Stimulated activated naive CD8-positive, alpha-beta T cell treated with anti-CD3 and anti-CD28 coated beads, Interleukin-15, Interleukin-2, amounts not matched to agents 100 ng/mL and 50 ng/mL, for 24 hours (primary cell): ENCODE data around the gene SLC35E2B.

Experiments
- H3K27ac Mint-ChIP-seq: one replicate; pipeline ENCODE4 v1.8.0; 2021; ENCODE audit warnings: mild to moderate bottlenecking, mixed read lengths
- H3K27me3 Mint-ChIP-seq: one replicate; pipeline ENCODE4 v1.8.0; 2021; ENCODE audit warnings: mixed read lengths
- H3K36me3 Mint-ChIP-seq: one replicate; pipeline ENCODE4 v1.8.0; 2021; ENCODE audit warnings: low read depth, mixed read lengths
- H3K4me1 Mint-ChIP-seq: one replicate; pipeline ENCODE4 v1.8.0; 2021; ENCODE audit warnings: low read depth, mixed read lengths
- H3K4me3 Mint-ChIP-seq: one replicate; pipeline ENCODE4 v1.8.0; 2021; ENCODE audit warnings: mild to moderate bottlenecking, mixed read lengths
- H3K9me3 Mint-ChIP-seq: one replicate; pipeline ENCODE4 v1.8.0; 2021; ENCODE audit warnings: mixed read lengths

The SLC35E2B gene

GRCh38 chr1:1618396-1619068, 74.1 kb downstream of the SLC35E2B start:
- H3K27ac Mint-ChIP-seq = no peak overlapping the region

GRCh38 chr1:1617925-1618324, 74.7 kb downstream of the SLC35E2B start:
- peaks cover 7% of the 10 kb centered on the region for H3K36me3 Mint-ChIP-seq
- H3K27ac Mint-ChIP-seq = no peak overlapping the region
- H3K4me3 Mint-ChIP-seq = peak overlapping the region; percentile 81
- H3K27me3 Mint-ChIP-seq = no peaks in the 10 kb centered on the region
- peaks cover 28% of the 10 kb centered on the region for H3K4me1 Mint-ChIP-seq
- H3K9me3 Mint-ChIP-seq = no peaks in the 10 kb centered on the region

More at GRCh38 chr1:1618396-1619068, 74.1 kb downstream of the SLC35E2B start:
- H3K36me3 Mint-ChIP-seq = peaks cover 5% of the 10 kb centered on the region
- peaks cover 26% of the 10 kb centered on the region for H3K4me1 Mint-ChIP-seq
- no peaks in the 10 kb centered on the region for H3K9me3 Mint-ChIP-seq
- H3K27me3 Mint-ChIP-seq = no peaks in the 10 kb centered on the region
- no peak overlapping the region for H3K4me3 Mint-ChIP-seq

- Mint-ChIP-seq H3K4me1 (peaks cover 28% of the 10 kb centered on the region), H3K36me3 (peaks cover 7% of the 10 kb centered on the region), H3K4me3 (peak overlapping the region; percentile 81), H3K9me3 (no peaks in the 10 kb centered on the region), H3K27me3 (no peaks in the 10 kb centered on the region), H3K27ac (no peak overlapping the region)
Observed at GRCh38 chr1:1617516-1617915, 75.1 kb downstream of the SLC35E2B start.

GRCh38 chr1:1616838-1617237, 75.8 kb downstream of the SLC35E2B start:
- no peak overlapping the region for H3K27ac Mint-ChIP-seq
- H3K9me3 Mint-ChIP-seq = no peaks in the 10 kb centered on the region
- H3K4me1 Mint-ChIP-seq = peaks cover 32% of the 10 kb centered on the region
- peak overlapping the region; percentile 81 for H3K4me3 Mint-ChIP-seq
- H3K36me3 Mint-ChIP-seq = peaks cover 7% of the 10 kb centered on the region
- no peaks in the 10 kb centered on the region for H3K27me3 Mint-ChIP-seq

- Mint-ChIP-seq H3K4me3 (peak overlapping the region; percentile 81), H3K27me3 (no peaks in the 10 kb centered on the region), H3K27ac (peak overlapping the region; percentile 72), H3K4me1 (peaks cover 32% of the 10 kb centered on the region), H3K36me3 (peaks cover 7% of the 10 kb centered on the region), H3K9me3 (no peaks in the 10 kb centered on the region)
Observed at GRCh38 chr1:1616045-1616790, 76.4 kb downstream of the SLC35E2B start.

GRCh38 chr1:1615256-1616044, 77.1 kb downstream of the SLC35E2B start, which contains the start of gene MIB2:
Gene MIB2 (plus strand): TSS chr1:1615500. CDS start chr1:1623453, 7,953 bp downstream.
- Mint-ChIP-seq H3K4me3 (peak within 1 kb of the TSS; percentile 93), H3K27me3 (no peaks in the 10 kb centered on the region), H3K9me3 (no peaks in the 10 kb centered on the region), H3K36me3 (peaks cover 7% of the 10 kb centered on the region), H3K27ac (peak within 1 kb of the TSS; percentile 94), H3K4me1 (peaks cover 32% of the 10 kb centered on the region)

GRCh38 chr1:1614954-1615255, 77.7 kb downstream of the SLC35E2B start:
- Mint-ChIP-seq H3K9me3 (no peaks in the 10 kb centered on the region), H3K4me1 (peaks cover 32% of the 10 kb centered on the region), H3K27me3 (no peaks in the 10 kb centered on the region), H3K4me3 (peak overlapping the region; percentile 93), H3K36me3 (peaks cover 7% of the 10 kb centered on the region), H3K27ac (peak overlapping the region; percentile 94)

- Mint-ChIP-seq H3K27ac (peak overlapping the region; percentile 94), H3K4me3 (peak overlapping the region; percentile 93), H3K36me3 (peaks cover 7% of the 10 kb centered on the region), H3K27me3 (no peaks in the 10 kb centered on the region), H3K4me1 (peaks cover 32% of the 10 kb centered on the region), H3K9me3 (no peaks in the 10 kb centered on the region)
Observed at GRCh38 chr1:1614204-1614953, 78.2 kb downstream of the SLC35E2B start.

GRCh38 chr1:1613509-1614082, 79.0 kb downstream of the SLC35E2B start:
- Mint-ChIP-seq H3K27me3 (no peaks in the 10 kb centered on the region), H3K9me3 (no peaks in the 10 kb centered on the region), H3K36me3 (peaks cover 7% of the 10 kb centered on the region), H3K4me1 (peaks cover 32% of the 10 kb centered on the region), H3K4me3 (peak overlapping the region; percentile 93), H3K27ac (peak overlapping the region; percentile 94)

- Mint-ChIP-seq H3K4me3 (no peak overlapping the region), H3K4me1 (peaks cover 33% of the 10 kb centered on the region), H3K27me3 (no peaks in the 10 kb centered on the region), H3K9me3 (no peaks in the 10 kb centered on the region), H3K36me3 (peaks cover 7% of the 10 kb centered on the region), H3K27ac (no peak overlapping the region)
Observed at GRCh38 chr1:1612104-1612400, 80.5 kb downstream of the SLC35E2B start.

GRCh38 chr1:1610796-1611195, 81.8 kb downstream of the SLC35E2B start:
- no peak overlapping the region for H3K27ac Mint-ChIP-seq
- H3K9me3 Mint-ChIP-seq = no peaks in the 10 kb centered on the region
- H3K4me3 Mint-ChIP-seq = no peak overlapping the region
- H3K27me3 Mint-ChIP-seq = no peaks in the 10 kb centered on the region
- peaks cover 33% of the 10 kb centered on the region for H3K4me1 Mint-ChIP-seq
- peaks cover 7% of the 10 kb centered on the region for H3K36me3 Mint-ChIP-seq

GRCh38 chr1:1609822-1610485, 82.6 kb downstream of the SLC35E2B start:
- no peaks in the 10 kb centered on the region for H3K9me3 Mint-ChIP-seq
- no peak overlapping the region for H3K4me3 Mint-ChIP-seq
- H3K27ac Mint-ChIP-seq = no peak overlapping the region
- H3K4me1 Mint-ChIP-seq = peaks cover 31% of the 10 kb centered on the region
- peaks cover 7% of the 10 kb centered on the region for H3K36me3 Mint-ChIP-seq
- H3K27me3 Mint-ChIP-seq = no peaks in the 10 kb centered on the region
